ENCODE results near the gene PWWP3B. TPM values are rescaled to one million over a fixed set of nuclear protein-coding genes. Genes with fewer than 3 reads are reported as not detected.
"Not testable (repeated sequence)": the region's sequence is repeated elsewhere in the genome, so short reads cannot be mapped to it uniquely, and the experiment has no call there.

PWWP3B gene
- total RNA-seq (2014; rRNA removed; shearing (Covaris generic)) = not detected in 2 replicates

DNA sequence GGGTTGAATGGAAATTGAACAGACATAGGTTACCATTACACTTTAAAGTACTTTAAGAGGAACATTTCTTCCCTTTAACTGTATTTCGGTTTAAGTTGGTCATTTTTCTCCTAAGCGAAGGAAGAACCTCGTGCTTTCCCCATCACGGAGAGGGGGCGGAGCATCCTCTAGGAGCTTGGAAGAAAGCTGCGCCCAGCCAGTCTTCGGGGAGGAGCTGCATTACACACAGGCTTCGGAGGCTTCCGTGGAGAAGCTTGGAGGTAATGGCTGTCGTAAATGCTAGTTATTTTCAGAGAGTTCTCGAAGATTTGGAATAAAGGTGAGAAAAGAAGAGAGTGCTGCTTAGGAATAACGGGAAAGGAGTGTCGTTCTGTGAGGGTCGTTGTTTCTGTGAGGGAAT, at the start of gene PWWP3B:
Gene PWWP3B, plus strand, starts transcription at position 199 of the 400 bp plus-strand sequence. CDS start 37,128 bp downstream, outside the sequence.
- DNase-seq (ENCODE audit: low spot score) = no peak

GRCh38 chrX:106139048-106139447, 29.1 kb upstream of the PWWP3B start:
- no peak for DNase-seq (ENCODE audit: low spot score)

DNA sequence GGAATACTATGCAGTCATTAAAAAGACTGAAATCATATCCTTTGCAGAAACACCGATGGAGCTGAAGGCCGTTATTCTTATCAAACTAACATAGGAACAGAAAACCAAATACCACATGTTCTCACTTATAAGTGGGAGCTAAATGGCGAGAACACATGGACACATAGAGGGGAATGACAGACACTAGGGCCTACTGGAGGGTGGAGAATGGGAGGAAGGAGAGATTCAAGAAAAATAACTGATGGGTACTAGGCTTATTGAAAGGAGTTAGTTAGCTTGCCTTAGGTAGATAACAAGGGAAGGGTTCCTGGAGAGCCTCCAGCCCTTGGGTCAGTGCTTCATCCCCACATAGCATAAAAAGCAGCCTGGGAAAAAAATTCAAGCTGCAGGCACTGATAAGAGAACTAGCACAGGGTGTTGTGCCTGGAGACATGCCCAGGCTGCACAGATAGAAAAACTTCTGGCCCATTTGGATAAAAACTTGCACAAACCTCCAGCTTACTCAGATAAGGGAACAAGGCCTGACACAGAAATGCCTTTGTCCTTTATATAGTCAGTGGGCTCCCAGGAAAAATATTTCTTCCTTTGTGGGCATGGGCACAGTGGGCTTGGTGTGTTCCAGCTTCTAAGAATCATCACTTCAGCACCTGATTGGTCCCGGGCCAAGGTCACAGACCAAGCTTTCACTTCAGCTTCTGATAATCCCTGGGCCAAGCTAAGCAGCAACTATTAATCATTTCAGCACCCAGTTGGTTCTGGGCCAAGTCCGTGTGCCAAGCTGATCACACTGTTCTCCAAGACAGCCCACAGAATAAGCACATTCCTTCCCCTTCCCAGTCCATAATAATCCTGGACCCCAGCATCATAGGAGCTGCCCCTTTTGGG, 23.1 kb upstream of the PWWP3B start:
- no peak for DNase-seq (ENCODE audit: low spot score)

- DNase-seq (ENCODE audit: low spot score) = no peak
Measured at GRCh38 chrX:106150701-106151100, 17.4 kb upstream of the PWWP3B start.

GRCh38 chrX:106159861-106160282, 8.2 kb upstream of the PWWP3B start:
- DNase-seq (ENCODE audit: low spot score) = no peak

DNA sequence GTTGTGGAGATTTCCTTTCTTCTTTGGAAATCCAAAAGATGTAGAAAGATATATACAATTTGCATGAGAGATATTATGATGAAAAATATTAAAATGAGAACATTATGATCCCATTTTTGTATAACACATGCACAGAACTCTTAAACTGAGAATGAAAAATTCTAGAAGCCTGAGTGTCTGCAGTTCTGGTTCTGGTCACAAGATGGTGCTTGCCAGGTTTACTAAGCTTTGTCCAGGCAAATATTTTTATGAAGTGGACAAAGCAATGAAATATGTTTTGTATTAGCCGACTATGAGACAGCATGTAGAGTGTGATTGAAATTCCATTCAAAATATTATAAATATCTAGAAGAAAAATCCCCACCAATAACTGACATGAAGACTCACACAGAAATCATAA, 2.2 kb downstream of the PWWP3B start:
- DNase-seq (ENCODE audit: low spot score) = no peak

DNA sequence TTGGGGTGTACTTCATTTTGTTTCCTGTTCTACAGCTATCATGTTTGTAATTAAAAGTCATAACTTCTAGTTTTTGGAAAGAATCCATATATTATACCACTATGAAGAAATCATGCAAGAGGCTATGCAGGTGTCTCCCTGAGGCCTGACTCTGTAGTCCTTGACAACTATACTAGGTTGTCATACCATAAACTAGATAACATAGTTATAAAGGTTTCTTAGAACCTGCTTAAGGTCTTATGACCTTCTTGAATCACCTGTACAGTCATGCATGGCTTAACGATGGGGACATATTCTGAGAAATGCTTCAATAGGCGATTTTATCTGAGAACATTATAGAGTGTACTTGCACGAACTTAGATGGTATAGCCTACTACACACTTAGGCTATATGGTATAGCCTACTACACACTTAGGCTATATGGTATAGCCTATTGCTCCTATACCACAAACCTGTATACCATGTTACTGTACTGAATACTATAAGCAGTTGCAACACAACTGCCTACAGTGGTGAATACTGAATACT, 3.3 kb downstream of the PWWP3B start:
- DNase-seq (ENCODE audit: low spot score) = no peak

- DNase-seq (ENCODE audit: low spot score) = no peak
Measured at GRCh38 chrX:106177106-106177981, 9.2 kb downstream of the PWWP3B start.

GRCh38 chrX:106177982-106178321, 9.8 kb downstream of the PWWP3B start:
- DNase-seq (ENCODE audit: low spot score) = no peak

GRCh38 chrX:106178826-106179225, 10.7 kb downstream of the PWWP3B start:
- DNase-seq (ENCODE audit: low spot score) = no peak

DNA sequence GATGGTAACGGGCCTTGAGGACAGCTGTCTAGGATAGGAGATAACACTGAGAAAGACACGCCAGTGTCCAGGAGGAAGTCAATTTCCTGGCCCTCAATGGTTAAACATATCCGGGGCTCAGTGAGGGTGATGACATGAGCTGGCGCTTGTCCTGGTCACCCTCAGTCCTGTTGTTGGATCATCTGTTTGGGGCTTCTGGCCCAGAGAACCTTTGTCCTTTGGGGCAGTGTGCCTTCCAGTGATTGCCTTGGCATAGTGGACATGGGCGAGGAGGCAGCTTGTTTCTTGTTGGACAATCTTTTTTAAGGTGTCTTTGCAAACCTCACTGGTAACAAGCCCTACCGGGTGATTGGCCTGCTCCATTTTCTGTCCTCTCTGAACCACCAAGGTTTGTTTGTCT, 15.6 kb downstream of the PWWP3B start:
- DNase-seq (ENCODE audit: low spot score) = not testable (repeated sequence)

DNA sequence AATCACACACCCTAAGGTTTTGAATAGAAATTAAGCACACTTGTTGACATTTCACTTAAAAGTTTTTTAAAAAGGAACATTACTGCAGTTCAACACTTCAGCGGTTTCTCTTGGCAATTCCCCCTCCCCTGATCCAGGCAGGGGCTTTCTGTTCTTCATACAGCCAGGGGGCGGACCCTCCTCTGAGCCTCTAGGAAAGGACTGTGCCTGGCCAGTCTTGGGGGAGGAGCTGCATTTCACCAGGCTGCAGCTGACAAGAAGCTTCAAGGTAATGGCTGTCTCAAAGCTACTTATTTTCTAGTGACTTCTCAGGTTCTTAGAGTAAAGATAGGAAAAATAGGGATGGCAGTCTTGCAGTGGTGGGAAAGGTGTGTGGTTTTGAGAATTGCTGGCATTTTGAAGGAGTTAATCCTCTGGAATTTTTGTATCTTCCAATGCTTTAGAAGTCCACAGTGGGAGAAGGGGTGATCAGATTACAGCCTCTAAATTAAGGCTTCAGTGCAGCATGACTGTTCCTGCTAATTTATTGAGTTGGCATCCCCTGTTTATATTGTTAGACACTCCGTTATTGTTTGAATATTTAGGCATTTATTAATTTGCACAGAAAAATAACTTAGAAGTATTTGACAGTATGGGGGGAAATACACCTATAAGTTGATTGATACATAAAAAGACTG, 33.5 kb downstream of the PWWP3B start:
- DNase-seq (ENCODE audit: low spot score) = no peak

DNA sequence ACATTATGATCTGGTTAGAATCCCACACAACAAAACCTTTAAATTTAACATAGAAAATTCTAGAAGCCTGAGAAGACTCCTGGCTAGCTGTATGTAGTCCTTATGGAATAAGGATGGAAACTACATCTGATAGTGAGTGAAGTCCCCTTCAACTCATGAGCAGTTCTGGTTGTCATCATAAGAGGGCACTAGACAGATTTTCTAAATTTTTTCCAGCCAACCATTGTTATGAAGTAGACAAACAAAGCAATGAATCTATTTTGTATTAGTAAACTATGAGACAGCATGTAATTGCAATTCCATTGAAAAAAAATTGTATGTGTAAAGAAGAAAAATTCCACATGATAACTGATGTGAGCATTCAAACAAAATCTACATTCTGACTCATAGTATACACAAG, 35.2 kb downstream of the PWWP3B start:
- no peak for DNase-seq (ENCODE audit: low spot score)

GRCh38 chrX:106208154-106208553, 40.0 kb downstream of the PWWP3B start:
- no peak for DNase-seq (ENCODE audit: low spot score)

Other genes starting within 250 kb of the PWWP3B start
- not detected in 2 replicates for gene SERPINA7, start 129.6 kb upstream of the PWWP3B start, total RNA-seq (2014; rRNA removed; shearing (Covaris generic))